Endodermal cell (in vitro differentiated cells): ENCODE results near the gene TXNDC11. TPM values are rescaled to one million over a fixed set of nuclear protein-coding genes. Genes with fewer than 3 reads are reported as not detected.

Source experiments
- DNase-seq: peaks from one replicate; pipeline ENCODE4 v3.0.0-alpha.2; 2017
- H3K27ac ChIP-seq: 2 replicates; pipeline ENCODE4 v1.5.1; 2013; ENCODE audit warnings: mild to moderate bottlenecking, low read depth, low read length, moderate library complexity
- H3K27me3 ChIP-seq: 2 replicates; pipeline ENCODE4 v1.6.1; 2013; ENCODE audit warnings: mild to moderate bottlenecking, low read length, moderate library complexity; ENCODE audit not compliant: insufficient read depth, control insufficient read depth, poor library complexity, severe bottlenecking
- H3K36me3 ChIP-seq: 2 replicates; pipeline ENCODE4 v1.7.0; 2013; ENCODE audit warnings: mild to moderate bottlenecking, low read length, moderate library complexity; ENCODE audit not compliant: control insufficient read depth, insufficient read depth
- H3K4me1 ChIP-seq: one replicate; pipeline ENCODE4 v1.7.0; 2013; ENCODE audit warnings: low read length; ENCODE audit not compliant: control insufficient read depth, insufficient read depth
- H3K4me3 ChIP-seq: 2 replicates; pipeline ENCODE4 v1.5.1; 2013; ENCODE audit warnings: mild to moderate bottlenecking, low read length, moderate library complexity
- H3K9ac ChIP-seq: 2 replicates; pipeline ENCODE4 v1.6.1; 2013; ENCODE audit warnings: mild to moderate bottlenecking, low read length, moderate library complexity; ENCODE audit not compliant: poor library complexity, severe bottlenecking; ENCODE audit errors: extremely low read depth
- H3K9me3 ChIP-seq: 2 replicates; pipeline ENCODE4 v1.6.1; 2013; ENCODE audit warnings: mild to moderate bottlenecking, low read length, moderate library complexity; ENCODE audit not compliant: control insufficient read depth
- H3K27ac Mint-ChIP-seq: 2 replicates; pipeline ENCODE4 v1.8.0; 2020; ENCODE audit warnings: mixed read lengths
- H3K27me3 Mint-ChIP-seq: 2 replicates; pipeline ENCODE4 v1.8.0; 2021; ENCODE audit warnings: mild to moderate bottlenecking, mixed read lengths; ENCODE audit not compliant: insufficient read depth
- H3K36me3 Mint-ChIP-seq: 2 replicates; pipeline ENCODE4 v1.8.0; 2020; ENCODE audit warnings: low read depth, mixed read lengths
- H3K4me1 Mint-ChIP-seq: 2 replicates; pipeline ENCODE4 v1.8.0; 2020; ENCODE audit warnings: mixed read lengths
- H3K4me3 Mint-ChIP-seq: 2 replicates; pipeline ENCODE4 v1.8.0; 2020; ENCODE audit warnings: mild to moderate bottlenecking, moderate library complexity, mixed read lengths
- H3K9me3 Mint-ChIP-seq: 2 replicates; pipeline ENCODE4 v1.8.0; 2020; ENCODE audit warnings: mild to moderate bottlenecking, mixed read lengths
- WGBS, 2 experiments: methylation state at CpG; one replicate each; pipeline versions ENCODE4 v1.1.5 to v1.1.7; 2013; ENCODE audit warnings: missing lambda C conversion rate in 2 of 2, mixed read lengths in 1 of 2; ENCODE audit not compliant: insufficient coverage in 1 of 2, insufficient read length in 1 of 2; 5-methylcytosine and 5-hydroxymethylcytosine counted together
- total RNA-seq, 2 donors: library from RNA; stranded (reverse); fragmentation: NEBNext Ultra II Directional in 1 of 2; extraction: Animal tissue kit (Norgen Biotek cat#: 25700) in 1 of 2; gene quantifications; 2 replicates in 1 of 2; 3 replicates in 1 of 2; pipeline ENCODE4 v1.2.1, GENCODE V29; 2021
- TF ChIP-seq, protein P1 (sequence below): fragments of 200-600 bp; sonication (generic); conservative IDR thresholded peaks from 2 replicates; pipeline ENCODE4 v1.5.0; 2021; ENCODE audit warnings: antibody characterized with exemption, mild to moderate bottlenecking

TXNDC11 gene
- total RNA-seq, 2 donors from 2014 or later, result 16.4 to 20.8 TPM

DNA sequence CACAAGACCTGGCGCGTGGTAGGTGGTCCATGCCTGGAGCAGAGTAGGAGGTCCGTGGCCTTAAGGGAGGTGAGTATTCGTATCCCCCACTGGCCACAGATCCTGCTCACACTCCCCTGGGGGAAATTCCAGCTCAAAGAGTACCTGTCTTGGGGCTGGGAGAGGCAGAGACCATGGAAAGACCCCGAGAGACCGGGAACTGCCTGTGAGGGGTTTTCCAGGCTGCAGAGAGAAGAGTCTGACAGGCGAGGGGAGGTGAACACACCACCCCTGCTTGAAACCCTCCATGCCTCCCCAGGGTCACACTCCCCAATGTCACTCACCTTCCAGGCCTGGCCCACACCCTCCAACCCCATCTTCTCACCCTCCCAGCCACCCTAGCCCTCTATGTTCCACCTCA lies 87.0 kb downstream of the TXNDC11 start:
- TF ChIP-seq, protein P1, sequence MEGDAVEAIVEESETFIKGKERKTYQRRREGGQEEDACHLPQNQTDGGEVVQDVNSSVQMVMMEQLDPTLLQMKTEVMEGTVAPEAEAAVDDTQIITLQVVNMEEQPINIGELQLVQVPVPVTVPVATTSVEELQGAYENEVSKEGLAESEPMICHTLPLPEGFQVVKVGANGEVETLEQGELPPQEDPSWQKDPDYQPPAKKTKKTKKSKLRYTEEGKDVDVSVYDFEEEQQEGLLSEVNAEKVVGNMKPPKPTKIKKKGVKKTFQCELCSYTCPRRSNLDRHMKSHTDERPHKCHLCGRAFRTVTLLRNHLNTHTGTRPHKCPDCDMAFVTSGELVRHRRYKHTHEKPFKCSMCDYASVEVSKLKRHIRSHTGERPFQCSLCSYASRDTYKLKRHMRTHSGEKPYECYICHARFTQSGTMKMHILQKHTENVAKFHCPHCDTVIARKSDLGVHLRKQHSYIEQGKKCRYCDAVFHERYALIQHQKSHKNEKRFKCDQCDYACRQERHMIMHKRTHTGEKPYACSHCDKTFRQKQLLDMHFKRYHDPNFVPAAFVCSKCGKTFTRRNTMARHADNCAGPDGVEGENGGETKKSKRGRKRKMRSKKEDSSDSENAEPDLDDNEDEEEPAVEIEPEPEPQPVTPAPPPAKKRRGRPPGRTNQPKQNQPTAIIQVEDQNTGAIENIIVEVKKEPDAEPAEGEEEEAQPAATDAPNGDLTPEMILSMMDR, result no peak
- 86 to 100% methylated on average over 2 to 7 of the region's 7 CpGs for WGBS, 2 experiments
- DNase-seq, result no peak
- Histone ChIP-seq H3K27me3 (no peaks in the 10 kb centered on the region), H3K9ac (no peak overlapping the region), H3K27ac (no peak overlapping the region), H3K36me3 (no peaks in the 10 kb centered on the region), H3K4me3 (no peak overlapping the region), H3K9me3 (no peaks in the 10 kb centered on the region), H3K4me1 (no peaks in the 10 kb centered on the region)
- Mint-ChIP-seq H3K36me3 (no peaks in the 10 kb centered on the region), H3K9me3 (no peaks in the 10 kb centered on the region), H3K27ac (no peak overlapping the region), H3K4me3 (no peak overlapping the region), H3K4me1 (no peaks in the 10 kb centered on the region), H3K27me3 (no peaks in the 10 kb centered on the region)

DNA sequence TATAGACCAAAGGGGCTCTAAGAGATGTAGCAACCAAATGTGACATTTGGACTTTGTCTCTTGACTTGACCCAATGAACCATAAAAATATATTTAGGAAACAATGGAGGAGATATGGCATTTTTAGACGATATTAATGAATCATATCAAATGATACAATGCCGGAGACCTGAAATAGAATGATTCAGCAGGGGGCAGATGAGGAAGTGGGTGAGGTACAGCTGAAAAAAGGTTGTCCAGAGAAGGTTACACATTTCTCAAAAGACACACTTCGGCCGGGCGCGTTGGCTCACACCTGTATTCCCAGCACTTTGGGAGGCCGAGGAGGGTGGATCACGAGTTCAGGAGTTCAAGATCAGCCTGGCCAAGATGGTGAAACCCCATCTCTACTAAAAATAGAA lies 90.9 kb downstream of the TXNDC11 start:
- Mint-ChIP-seq H3K27ac (no peak overlapping the region), H3K9me3 (no peaks in the 10 kb centered on the region), H3K4me3 (no peak overlapping the region), H3K4me1 (no peaks in the 10 kb centered on the region), H3K27me3 (no peaks in the 10 kb centered on the region), H3K36me3 (no peaks in the 10 kb centered on the region)
- no peak overlapping the region for H3K9ac ChIP-seq
- no peaks in the 10 kb centered on the region for H3K27me3 ChIP-seq
- TF ChIP-seq, protein P1, result no peak
- no peaks in the 10 kb centered on the region for H3K36me3 ChIP-seq
- H3K4me3 ChIP-seq, result no peak overlapping the region
- 90 to 92% methylated on average over 6 to 8 of the region's 8 CpGs for WGBS, 2 experiments
- H3K9me3 ChIP-seq, result no peaks in the 10 kb centered on the region
- H3K27ac ChIP-seq, result no peak overlapping the region
- DNase-seq, result no peak
- no peaks in the 10 kb centered on the region for H3K4me1 ChIP-seq

DNA sequence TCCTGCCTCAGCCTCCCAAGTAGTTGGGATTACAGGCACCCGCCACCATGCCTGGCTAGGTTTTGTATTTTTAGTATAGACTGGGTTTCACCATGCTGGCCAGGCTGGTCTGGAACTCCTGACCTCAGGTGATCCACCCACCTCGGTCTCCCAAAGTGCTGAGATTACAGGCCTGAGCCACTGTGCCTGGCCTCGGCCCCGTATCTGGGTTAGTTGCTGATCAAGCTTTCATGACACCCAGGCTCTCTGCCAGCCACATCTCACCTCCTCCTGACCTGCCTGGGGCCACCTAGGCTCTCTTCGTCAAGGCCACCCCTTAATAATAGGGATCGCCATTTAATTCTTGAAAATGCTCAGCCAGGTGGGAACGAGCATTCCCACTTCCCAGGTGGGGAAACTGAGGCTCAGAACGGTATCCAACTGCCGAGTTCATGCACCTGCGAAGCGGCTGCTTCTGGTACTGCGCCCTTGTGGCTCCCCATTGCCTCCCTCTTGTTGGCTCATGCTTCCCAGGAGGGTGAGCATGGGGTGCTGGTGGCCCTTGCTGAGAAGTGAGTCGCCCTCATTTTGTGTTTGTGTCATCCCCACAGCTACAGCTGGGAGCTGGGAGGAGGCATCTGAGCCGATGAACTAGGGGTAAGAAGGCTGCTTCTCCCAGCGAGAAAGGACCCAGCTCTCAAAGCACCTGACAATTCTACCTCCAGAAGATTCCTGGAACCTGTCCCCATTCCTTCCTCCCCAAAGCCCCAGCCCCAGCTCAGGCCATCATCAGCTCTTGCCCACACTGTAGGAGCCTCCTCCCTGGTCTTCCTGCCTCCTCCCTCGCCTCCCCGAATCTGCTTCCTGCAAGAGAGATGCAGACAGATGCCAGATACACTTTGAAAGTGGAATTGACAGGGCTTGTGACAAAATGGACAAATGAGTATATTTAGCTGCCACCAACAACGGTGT lies 91.7 kb downstream of the TXNDC11 start:
- Histone ChIP-seq H3K9ac (no peak overlapping the region), H3K4me3 (no peak overlapping the region), H3K27ac (no peak overlapping the region), H3K36me3 (no peaks in the 10 kb centered on the region), H3K4me1 (no peaks in the 10 kb centered on the region), H3K27me3 (no peaks in the 10 kb centered on the region), H3K9me3 (no peaks in the 10 kb centered on the region)
- WGBS, 2 experiments, result 88 to 89% methylated on average over 12 to 18 of the region's 18 CpGs
- Mint-ChIP-seq H3K9me3 (no peaks in the 10 kb centered on the region), H3K4me3 (no peak overlapping the region), H3K27ac (no peak overlapping the region), H3K4me1 (no peaks in the 10 kb centered on the region), H3K36me3 (no peaks in the 10 kb centered on the region), H3K27me3 (no peaks in the 10 kb centered on the region)
- DNase-seq, result no peak
- TF ChIP-seq, protein P1, result no peak
